Prostate gland (tissue), 2 donors: ENCODE results near the gene CBR3.

ENCODE experiments used
- POLR2AphosphoS5 ChIP-seq: sonication (generic); formaldehyde crosslinking; IDR thresholded peaks from one replicate; pipeline ENCODE4 v1.6.1; 2017; ENCODE audit warnings: antibody characterized with exemption
- TF ChIP-seq, protein P1 (sequence below), 4 experiments: fragments of 200-600 bp in 2 of 4; fragments of 450-650 bp in 2 of 4; sonication (generic) in 2 of 4; IDR thresholded peaks; 1 replicate in 3 of 4; 2 replicates in 1 of 4; pipeline ENCODE4 v1.5.1; 2016 to 2019; ENCODE audit warnings: antibody characterized with exemption in 4 of 4, mild to moderate bottlenecking in 2 of 4, moderate library complexity in 2 of 4

DNA sequence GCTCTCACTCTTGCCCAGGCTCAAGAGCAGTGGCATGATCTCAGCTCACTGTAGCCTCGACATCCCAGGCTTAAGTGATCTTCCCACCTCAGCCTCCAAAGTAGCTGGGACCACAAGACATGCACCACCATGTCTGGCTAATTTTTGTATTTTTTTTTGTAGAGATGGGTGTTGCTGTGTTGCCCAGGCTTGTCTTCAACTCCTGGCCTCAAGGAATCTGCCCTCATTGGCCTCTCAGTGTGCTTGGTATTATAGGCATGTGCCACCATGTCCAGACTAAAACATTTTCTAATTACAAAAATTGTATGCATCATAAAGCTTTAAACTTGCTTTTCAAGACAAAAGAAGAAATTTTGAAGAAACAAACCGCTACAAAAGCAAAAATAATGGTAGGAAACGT is 44.9 kb upstream of the CBR3 start:
- TF ChIP-seq, protein P1, sequence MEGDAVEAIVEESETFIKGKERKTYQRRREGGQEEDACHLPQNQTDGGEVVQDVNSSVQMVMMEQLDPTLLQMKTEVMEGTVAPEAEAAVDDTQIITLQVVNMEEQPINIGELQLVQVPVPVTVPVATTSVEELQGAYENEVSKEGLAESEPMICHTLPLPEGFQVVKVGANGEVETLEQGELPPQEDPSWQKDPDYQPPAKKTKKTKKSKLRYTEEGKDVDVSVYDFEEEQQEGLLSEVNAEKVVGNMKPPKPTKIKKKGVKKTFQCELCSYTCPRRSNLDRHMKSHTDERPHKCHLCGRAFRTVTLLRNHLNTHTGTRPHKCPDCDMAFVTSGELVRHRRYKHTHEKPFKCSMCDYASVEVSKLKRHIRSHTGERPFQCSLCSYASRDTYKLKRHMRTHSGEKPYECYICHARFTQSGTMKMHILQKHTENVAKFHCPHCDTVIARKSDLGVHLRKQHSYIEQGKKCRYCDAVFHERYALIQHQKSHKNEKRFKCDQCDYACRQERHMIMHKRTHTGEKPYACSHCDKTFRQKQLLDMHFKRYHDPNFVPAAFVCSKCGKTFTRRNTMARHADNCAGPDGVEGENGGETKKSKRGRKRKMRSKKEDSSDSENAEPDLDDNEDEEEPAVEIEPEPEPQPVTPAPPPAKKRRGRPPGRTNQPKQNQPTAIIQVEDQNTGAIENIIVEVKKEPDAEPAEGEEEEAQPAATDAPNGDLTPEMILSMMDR (IDR thresholded peaks at IDR 0.05) = no peak
- TF ChIP-seq POLR2AphosphoS5 = no peak
